HepG2 (cell line): ENCODE results near the gene VAV2. TPM values are rescaled to one million over a fixed set of nuclear protein-coding genes. Genes with fewer than 3 reads are reported as not detected.

Experiments used
- CREB1 ChIP-seq, 2 experiments: fragments of 450-650 bp in 1 of 2; IDR thresholded peaks; 2 replicates each; pipeline ENCODE4 v1.6.1; 2016 to 2017; ENCODE audit warnings: control low read depth in 1 of 2, mild to moderate bottlenecking in 1 of 2, missing compliant biosample characterization in 1 of 2, missing genetic modification characterization in 1 of 2
- DNMT1 ChIP-seq: sonication (generic); formaldehyde crosslinking; IDR thresholded peaks from 2 replicates; pipeline ENCODE4 v1.5.1; 2020; ENCODE audit warnings: mild to moderate bottlenecking, missing genetic modification reagents
- MBD4 ChIP-seq: IDR thresholded peaks from 2 replicates; pipeline ENCODE4 v1.6.1; 2012; ENCODE audit warnings: low read length, inconsistent platforms, borderline replicate concordance
- NFKBIZ ChIP-seq: IDR thresholded peaks from 2 replicates; pipeline ENCODE4 v1.6.1; 2018; ENCODE audit warnings: missing genetic modification reagents, missing compliant biosample characterization
- NR2C2 ChIP-seq: sonication (generic); formaldehyde crosslinking; IDR thresholded peaks from 2 replicates; pipeline ENCODE4 v1.4.0; 2020; ENCODE audit warnings: missing genetic modification reagents, mild to moderate bottlenecking, moderate library complexity, borderline replicate concordance
- RBM39 ChIP-seq: fragments of 200-400 bp; formaldehyde crosslinking; IDR thresholded peaks from one replicate; pipeline ENCODE4 v1.6.1; 2018; ENCODE audit warnings: antibody characterized with exemption, mild to moderate bottlenecking, low read depth, low read length; ENCODE audit not compliant: poor library complexity, severe bottlenecking
- RCOR2 ChIP-seq: IDR thresholded peaks from 2 replicates; pipeline ENCODE4 v1.6.1; 2016; ENCODE audit warnings: missing biosample characterization, missing genetic modification reagents
- SPEN ChIP-seq: sonication (generic); formaldehyde crosslinking; IDR thresholded peaks from 2 replicates; pipeline ENCODE4 v1.5.1; 2020; ENCODE audit warnings: low read depth, mild to moderate bottlenecking, missing genetic modification reagents
- SRSF4 ChIP-seq: fragments of 200-400 bp; formaldehyde crosslinking; IDR thresholded peaks from one replicate; pipeline ENCODE4 v1.6.1; 2018; ENCODE audit warnings: mild to moderate bottlenecking, low read depth, low read length, moderate library complexity; ENCODE audit not compliant: poor library complexity, severe bottlenecking
- SYNCRIP ChIP-seq: fragments of 200-400 bp; formaldehyde crosslinking; IDR thresholded peaks from 2 replicates; pipeline ENCODE4 v1.6.1; 2018; ENCODE audit warnings: mild to moderate bottlenecking, low read depth, low read length; ENCODE audit not compliant: insufficient read depth
- ZNF496 ChIP-seq: sonication (generic); formaldehyde crosslinking; IDR thresholded peaks from 2 replicates; pipeline ENCODE4 v1.8.1; 2023; ENCODE audit warnings: mild to moderate bottlenecking, moderate library complexity, missing genetic modification reagents; ENCODE audit not compliant: insufficient replicate concordance
- ZNF878 ChIP-seq: sonication (generic); formaldehyde crosslinking; IDR thresholded peaks from 2 replicates; pipeline ENCODE4 v1.8.1; 2023; ENCODE audit warnings: mild to moderate bottlenecking, missing genetic modification reagents, moderate library complexity
- polyA plus RNA-seq, 8 experiments: library from polyadenylated mRNA; depleted of rRNA in 3 of 8; stranded (reverse) in 7 of 8; unstranded in 1 of 8; fragments of >200 nt; fragmentation: Illumina TruSeq in 4 of 8; extraction: Trizol in 4 of 8; gene quantifications; 2 replicates each; pipeline versions ENCODE4 v1.2.1 to v1.2.3, GENCODE V29; 2011 to 2016; ENCODE audit warnings: low read depth in 4 of 8, missing spikeins in 1 of 8, mixed read lengths in 1 of 8; ENCODE audit not compliant: insufficient read depth in 1 of 8
- total RNA-seq, 5 experiments: library from RNA; depleted of rRNA; stranded (reverse); fragments of >200 nt; fragmentation: Illumina TruSeq; extraction: Trizol; gene quantifications; 2 replicates each; pipeline ENCODE4 v1.2.3, GENCODE V29; 2016; ENCODE audit warnings: low read depth in 1 of 5
- TF ChIP-seq, protein P1 (sequence below): sonication (generic); formaldehyde crosslinking; IDR thresholded peaks from 2 replicates; pipeline ENCODE4 v1.5.0; 2020; ENCODE audit warnings: mild to moderate bottlenecking, missing genetic modification reagents, borderline replicate concordance
- TF ChIP-seq, protein P2 (sequence below): sonication (generic); formaldehyde crosslinking; IDR thresholded peaks from 2 replicates; pipeline ENCODE4 v1.9.0; 2021; ENCODE audit warnings: mild to moderate bottlenecking, missing genetic modification reagents

VAV2 gene
- total and polyA plus RNA-seq, 2 of the 13 experiments (the other 11 are each of a cell fraction or from before 2014, with no cell fraction given): 22.5 to 22.9 TPM

DNA sequence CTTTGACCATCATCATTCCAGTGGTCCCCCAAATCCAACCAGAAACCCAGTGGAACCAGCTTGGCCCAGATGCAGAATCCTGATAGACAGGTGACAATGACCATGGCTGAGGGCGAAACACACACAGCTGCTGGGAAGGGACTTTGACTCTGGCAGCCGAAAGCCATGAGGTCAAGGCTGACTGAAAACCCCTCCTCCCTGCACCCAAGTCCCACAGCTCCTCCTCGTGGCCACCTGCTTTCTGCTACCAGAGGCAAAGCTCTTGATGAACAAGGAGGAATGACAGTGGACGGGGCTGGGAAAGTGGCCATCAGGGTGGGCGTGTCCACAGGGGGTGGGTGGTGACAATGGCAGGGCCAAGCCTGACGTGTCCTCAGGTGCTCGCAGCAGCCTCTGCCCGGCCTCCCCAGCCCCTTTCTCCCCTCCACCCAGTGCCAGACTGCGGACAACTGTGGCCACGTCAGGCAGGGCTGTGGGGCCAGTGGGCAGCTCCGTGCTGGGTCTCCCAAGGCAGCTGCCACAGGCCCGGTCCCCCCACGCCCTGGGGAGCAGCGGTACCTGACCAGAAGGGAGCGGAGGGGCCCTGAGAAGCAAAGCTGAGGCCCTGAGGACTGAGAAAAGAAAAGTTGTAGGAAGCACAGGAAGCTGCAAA, 223.1 kb downstream of the VAV2 start (continued):
- TF ChIP-seq, protein P1, sequence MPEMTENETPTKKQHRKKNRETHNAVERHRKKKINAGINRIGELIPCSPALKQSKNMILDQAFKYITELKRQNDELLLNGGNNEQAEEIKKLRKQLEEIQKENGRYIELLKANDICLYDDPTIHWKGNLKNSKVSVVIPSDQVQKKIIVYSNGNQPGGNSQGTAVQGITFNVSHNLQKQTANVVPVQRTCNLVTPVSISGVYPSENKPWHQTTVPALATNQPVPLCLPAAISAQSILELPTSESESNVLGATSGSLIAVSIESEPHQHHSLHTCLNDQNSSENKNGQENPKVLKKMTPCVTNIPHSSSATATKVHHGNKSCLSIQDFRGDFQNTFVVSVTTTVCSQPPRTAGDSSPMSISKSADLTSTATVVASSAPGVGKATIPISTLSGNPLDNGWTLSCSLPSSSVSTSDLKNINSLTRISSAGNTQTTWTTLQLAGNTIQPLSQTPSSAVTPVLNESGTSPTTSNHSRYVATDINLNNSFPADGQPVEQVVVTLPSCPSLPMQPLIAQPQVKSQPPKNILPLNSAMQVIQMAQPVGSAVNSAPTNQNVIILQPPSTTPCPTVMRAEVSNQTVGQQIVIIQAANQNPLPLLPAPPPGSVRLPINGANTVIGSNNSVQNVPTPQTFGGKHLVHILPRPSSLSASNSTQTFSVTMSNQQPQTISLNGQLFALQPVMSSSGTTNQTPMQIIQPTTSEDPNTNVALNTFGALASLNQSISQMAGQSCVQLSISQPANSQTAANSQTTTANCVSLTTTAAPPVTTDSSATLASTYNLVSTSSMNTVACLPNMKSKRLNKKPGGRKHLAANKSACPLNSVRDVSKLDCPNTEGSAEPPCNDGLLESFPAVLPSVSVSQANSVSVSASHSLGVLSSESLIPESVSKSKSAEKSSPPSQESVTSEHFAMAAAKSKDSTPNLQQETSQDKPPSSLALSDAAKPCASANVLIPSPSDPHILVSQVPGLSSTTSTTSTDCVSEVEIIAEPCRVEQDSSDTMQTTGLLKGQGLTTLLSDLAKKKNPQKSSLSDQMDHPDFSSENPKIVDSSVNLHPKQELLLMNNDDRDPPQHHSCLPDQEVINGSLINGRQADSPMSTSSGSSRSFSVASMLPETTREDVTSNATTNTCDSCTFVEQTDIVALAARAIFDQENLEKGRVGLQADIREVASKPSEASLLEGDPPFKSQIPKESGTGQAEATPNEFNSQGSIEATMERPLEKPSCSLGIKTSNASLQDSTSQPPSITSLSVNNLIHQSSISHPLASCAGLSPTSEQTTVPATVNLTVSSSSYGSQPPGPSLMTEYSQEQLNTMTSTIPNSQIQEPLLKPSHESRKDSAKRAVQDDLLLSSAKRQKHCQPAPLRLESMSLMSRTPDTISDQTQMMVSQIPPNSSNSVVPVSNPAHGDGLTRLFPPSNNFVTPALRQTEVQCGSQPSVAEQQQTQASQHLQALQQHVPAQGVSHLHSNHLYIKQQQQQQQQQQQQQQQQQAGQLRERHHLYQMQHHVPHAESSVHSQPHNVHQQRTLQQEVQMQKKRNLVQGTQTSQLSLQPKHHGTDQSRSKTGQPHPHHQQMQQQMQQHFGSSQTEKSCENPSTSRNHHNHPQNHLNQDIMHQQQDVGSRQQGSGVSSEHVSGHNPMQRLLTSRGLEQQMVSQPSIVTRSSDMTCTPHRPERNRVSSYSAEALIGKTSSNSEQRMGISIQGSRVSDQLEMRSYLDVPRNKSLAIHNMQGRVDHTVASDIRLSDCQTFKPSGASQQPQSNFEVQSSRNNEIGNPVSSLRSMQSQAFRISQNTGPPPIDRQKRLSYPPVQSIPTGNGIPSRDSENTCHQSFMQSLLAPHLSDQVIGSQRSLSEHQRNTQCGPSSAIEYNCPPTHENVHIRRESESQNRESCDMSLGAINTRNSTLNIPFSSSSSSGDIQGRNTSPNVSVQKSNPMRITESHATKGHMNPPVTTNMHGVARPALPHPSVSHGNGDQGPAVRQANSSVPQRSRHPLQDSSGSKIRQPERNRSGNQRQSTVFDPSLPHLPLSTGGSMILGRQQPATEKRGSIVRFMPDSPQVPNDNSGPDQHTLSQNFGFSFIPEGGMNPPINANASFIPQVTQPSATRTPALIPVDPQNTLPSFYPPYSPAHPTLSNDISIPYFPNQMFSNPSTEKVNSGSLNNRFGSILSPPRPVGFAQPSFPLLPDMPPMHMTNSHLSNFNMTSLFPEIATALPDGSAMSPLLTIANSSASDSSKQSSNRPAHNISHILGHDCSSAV (CRISPR knock-in tag): no peak
- 0 out of 2 replicates have a peak, but pooled peaks have one; percentile 41 for TF ChIP-seq SPEN
- TF ChIP-seq SYNCRIP: no peak
- TF ChIP-seq, protein P2, sequence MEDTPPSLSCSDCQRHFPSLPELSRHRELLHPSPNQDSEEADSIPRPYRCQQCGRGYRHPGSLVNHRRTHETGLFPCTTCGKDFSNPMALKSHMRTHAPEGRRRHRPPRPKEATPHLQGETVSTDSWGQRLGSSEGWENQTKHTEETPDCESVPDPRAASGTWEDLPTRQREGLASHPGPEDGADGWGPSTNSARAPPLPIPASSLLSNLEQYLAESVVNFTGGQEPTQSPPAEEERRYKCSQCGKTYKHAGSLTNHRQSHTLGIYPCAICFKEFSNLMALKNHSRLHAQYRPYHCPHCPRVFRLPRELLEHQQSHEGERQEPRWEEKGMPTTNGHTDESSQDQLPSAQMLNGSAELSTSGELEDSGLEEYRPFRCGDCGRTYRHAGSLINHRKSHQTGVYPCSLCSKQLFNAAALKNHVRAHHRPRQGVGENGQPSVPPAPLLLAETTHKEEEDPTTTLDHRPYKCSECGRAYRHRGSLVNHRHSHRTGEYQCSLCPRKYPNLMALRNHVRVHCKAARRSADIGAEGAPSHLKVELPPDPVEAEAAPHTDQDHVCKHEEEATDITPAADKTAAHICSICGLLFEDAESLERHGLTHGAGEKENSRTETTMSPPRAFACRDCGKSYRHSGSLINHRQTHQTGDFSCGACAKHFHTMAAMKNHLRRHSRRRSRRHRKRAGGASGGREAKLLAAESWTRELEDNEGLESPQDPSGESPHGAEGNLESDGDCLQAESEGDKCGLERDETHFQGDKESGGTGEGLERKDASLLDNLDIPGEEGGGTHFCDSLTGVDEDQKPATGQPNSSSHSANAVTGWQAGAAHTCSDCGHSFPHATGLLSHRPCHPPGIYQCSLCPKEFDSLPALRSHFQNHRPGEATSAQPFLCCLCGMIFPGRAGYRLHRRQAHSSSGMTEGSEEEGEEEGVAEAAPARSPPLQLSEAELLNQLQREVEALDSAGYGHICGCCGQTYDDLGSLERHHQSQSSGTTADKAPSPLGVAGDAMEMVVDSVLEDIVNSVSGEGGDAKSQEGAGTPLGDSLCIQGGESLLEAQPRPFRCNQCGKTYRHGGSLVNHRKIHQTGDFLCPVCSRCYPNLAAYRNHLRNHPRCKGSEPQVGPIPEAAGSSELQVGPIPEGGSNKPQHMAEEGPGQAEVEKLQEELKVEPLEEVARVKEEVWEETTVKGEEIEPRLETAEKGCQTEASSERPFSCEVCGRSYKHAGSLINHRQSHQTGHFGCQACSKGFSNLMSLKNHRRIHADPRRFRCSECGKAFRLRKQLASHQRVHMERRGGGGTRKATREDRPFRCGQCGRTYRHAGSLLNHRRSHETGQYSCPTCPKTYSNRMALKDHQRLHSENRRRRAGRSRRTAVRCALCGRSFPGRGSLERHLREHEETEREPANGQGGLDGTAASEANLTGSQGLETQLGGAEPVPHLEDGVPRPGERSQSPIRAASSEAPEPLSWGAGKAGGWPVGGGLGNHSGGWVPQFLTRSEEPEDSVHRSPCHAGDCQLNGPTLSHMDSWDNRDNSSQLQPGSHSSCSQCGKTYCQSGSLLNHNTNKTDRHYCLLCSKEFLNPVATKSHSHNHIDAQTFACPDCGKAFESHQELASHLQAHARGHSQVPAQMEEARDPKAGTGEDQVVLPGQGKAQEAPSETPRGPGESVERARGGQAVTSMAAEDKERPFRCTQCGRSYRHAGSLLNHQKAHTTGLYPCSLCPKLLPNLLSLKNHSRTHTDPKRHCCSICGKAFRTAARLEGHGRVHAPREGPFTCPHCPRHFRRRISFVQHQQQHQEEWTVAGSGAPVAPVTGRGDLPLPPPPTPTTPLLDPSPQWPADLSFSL (CRISPR knock-in tag): no peak
- TF ChIP-seq MBD4: no peak
- TF ChIP-seq RBM39: no peak
- peak; percentile 94 for TF ChIP-seq NR2C2
- no peak for TF ChIP-seq ZNF496 (CRISPR knock-in tag)
- TF ChIP-seq ZNF878: no peak
- TF ChIP-seq CREB1 (IDR thresholded peaks at IDR 0.05): no peak
- no peak for TF ChIP-seq CREB1 (CRISPR knock-in tag; IDR thresholded peaks at IDR 0.05)
- TF ChIP-seq SRSF4: no peak
- no peak for TF ChIP-seq DNMT1 (CRISPR knock-in tag)
- TF ChIP-seq RCOR2 (CRISPR knock-in tag): peak; percentile 46; the same call in 1 of the 2 replicates
- no peak for TF ChIP-seq NFKBIZ
